ENCODE data around the gene POLE2.

Gene POLE2

DNA sequence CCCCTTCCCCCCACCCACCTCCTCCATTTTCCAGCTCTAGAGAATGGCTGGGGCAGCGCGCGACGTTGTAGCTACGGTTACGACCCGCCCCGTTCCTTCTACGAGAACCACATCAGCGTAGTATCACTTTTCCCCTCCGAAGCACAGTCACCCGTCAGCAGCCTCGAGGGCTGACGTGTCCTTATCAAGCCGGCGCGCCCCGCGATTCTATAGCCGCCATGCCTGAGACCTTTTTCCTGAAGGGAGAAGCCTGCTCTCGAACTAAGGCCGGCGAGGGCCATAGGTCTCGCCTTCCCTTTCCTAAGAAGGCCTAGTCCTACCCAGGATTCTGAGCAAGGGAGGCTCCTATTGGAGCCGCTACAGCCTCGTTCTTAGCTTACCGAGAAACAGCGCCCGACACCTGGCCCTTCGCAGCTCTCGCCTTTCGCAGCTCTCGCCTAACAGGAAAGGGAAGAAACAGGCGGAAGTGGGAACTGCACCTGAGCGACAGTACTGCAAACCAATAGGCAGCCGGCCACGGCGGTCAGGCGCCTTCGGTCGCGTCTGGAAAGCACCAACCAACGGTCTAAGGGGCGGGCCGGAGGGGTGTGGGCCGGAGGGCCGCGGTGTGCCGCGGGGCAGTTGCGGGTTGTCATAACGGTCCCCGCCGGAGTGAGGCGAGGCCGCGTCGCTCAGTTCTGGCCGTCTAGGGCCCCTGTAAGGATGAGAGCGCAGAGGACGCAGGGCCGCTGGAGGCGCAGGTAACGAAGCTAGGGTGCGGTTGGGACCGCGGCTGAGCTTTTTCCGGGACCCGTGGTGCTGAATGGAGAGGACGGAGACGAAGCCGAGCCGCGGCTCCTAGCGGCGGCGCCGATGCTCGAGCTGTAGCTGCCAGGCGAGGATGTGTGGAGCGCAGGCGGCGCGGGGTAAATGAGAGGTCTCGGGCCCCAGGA, 67.6 kb downstream of the POLE2 start, which contains the start of the genes MGAT2 and RPL36AL (continued):
- TF ChIP-seq, protein P1, sequence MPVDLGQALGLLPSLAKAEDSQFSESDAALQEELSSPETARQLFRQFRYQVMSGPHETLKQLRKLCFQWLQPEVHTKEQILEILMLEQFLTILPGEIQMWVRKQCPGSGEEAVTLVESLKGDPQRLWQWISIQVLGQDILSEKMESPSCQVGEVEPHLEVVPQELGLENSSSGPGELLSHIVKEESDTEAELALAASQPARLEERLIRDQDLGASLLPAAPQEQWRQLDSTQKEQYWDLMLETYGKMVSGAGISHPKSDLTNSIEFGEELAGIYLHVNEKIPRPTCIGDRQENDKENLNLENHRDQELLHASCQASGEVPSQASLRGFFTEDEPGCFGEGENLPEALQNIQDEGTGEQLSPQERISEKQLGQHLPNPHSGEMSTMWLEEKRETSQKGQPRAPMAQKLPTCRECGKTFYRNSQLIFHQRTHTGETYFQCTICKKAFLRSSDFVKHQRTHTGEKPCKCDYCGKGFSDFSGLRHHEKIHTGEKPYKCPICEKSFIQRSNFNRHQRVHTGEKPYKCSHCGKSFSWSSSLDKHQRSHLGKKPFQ (tag by site-specific recombination; IDR thresholded peaks at IDR 0.05), result peak; percentile 75
- no peak for TF ChIP-seq ZNF114 (tag by site-specific recombination; IDR thresholded peaks at IDR 0.05)
- no peak for TF ChIP-seq ZNF670 (tag by site-specific recombination; IDR thresholded peaks at IDR 0.05; ENCODE audit: low read depth)
- TF ChIP-seq, protein P2, sequence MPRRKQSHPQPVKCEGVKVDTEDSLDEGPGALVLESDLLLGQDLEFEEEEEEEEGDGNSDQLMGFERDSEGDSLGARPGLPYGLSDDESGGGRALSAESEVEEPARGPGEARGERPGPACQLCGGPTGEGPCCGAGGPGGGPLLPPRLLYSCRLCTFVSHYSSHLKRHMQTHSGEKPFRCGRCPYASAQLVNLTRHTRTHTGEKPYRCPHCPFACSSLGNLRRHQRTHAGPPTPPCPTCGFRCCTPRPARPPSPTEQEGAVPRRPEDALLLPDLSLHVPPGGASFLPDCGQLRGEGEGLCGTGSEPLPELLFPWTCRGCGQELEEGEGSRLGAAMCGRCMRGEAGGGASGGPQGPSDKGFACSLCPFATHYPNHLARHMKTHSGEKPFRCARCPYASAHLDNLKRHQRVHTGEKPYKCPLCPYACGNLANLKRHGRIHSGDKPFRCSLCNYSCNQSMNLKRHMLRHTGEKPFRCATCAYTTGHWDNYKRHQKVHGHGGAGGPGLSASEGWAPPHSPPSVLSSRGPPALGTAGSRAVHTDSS (tag by site-specific recombination; IDR thresholded peaks at IDR 0.05), result no peak
- TF ChIP-seq ZNF311 (tag by site-specific recombination; IDR thresholded peaks at IDR 0.05; ENCODE audit: borderline replicate concordance), result no peak
- no peak; the same call in 1 of the 2 replicates for TF ChIP-seq TRIM28 (IDR thresholded peaks at IDR 0.05; ENCODE audit: borderline replicate concordance, low read length)
- no peak for TF ChIP-seq SCRT1 (tag by site-specific recombination; IDR thresholded peaks at IDR 0.05; ENCODE audit: borderline replicate concordance)
- TF ChIP-seq ZNF48 (tag by site-specific recombination; IDR thresholded peaks at IDR 0.05), result no peak
- no peak for TF ChIP-seq ZNF140 (tag by site-specific recombination; IDR thresholded peaks at IDR 0.05)
- TF ChIP-seq ZNF664 (tag by site-specific recombination; IDR thresholded peaks at IDR 0.05), result no peak
- TF ChIP-seq, protein P3, sequence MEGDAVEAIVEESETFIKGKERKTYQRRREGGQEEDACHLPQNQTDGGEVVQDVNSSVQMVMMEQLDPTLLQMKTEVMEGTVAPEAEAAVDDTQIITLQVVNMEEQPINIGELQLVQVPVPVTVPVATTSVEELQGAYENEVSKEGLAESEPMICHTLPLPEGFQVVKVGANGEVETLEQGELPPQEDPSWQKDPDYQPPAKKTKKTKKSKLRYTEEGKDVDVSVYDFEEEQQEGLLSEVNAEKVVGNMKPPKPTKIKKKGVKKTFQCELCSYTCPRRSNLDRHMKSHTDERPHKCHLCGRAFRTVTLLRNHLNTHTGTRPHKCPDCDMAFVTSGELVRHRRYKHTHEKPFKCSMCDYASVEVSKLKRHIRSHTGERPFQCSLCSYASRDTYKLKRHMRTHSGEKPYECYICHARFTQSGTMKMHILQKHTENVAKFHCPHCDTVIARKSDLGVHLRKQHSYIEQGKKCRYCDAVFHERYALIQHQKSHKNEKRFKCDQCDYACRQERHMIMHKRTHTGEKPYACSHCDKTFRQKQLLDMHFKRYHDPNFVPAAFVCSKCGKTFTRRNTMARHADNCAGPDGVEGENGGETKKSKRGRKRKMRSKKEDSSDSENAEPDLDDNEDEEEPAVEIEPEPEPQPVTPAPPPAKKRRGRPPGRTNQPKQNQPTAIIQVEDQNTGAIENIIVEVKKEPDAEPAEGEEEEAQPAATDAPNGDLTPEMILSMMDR (tag by site-specific recombination; IDR thresholded peaks at IDR 0.05), result peak; percentile 81
- no peak for TF ChIP-seq ZFP69B (tag by site-specific recombination; IDR thresholded peaks at IDR 0.05)
- TF ChIP-seq, protein P4, sequence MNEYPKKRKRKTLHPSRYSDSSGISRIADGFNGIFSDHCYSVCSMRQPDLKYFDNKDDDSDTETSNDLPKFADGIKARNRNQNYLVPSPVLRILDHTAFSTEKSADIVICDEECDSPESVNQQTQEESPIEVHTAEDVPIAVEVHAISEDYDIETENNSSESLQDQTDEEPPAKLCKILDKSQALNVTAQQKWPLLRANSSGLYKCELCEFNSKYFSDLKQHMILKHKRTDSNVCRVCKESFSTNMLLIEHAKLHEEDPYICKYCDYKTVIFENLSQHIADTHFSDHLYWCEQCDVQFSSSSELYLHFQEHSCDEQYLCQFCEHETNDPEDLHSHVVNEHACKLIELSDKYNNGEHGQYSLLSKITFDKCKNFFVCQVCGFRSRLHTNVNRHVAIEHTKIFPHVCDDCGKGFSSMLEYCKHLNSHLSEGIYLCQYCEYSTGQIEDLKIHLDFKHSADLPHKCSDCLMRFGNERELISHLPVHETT (tag by site-specific recombination; IDR thresholded peaks at IDR 0.05), result no peak
- TF ChIP-seq, protein P5, sequence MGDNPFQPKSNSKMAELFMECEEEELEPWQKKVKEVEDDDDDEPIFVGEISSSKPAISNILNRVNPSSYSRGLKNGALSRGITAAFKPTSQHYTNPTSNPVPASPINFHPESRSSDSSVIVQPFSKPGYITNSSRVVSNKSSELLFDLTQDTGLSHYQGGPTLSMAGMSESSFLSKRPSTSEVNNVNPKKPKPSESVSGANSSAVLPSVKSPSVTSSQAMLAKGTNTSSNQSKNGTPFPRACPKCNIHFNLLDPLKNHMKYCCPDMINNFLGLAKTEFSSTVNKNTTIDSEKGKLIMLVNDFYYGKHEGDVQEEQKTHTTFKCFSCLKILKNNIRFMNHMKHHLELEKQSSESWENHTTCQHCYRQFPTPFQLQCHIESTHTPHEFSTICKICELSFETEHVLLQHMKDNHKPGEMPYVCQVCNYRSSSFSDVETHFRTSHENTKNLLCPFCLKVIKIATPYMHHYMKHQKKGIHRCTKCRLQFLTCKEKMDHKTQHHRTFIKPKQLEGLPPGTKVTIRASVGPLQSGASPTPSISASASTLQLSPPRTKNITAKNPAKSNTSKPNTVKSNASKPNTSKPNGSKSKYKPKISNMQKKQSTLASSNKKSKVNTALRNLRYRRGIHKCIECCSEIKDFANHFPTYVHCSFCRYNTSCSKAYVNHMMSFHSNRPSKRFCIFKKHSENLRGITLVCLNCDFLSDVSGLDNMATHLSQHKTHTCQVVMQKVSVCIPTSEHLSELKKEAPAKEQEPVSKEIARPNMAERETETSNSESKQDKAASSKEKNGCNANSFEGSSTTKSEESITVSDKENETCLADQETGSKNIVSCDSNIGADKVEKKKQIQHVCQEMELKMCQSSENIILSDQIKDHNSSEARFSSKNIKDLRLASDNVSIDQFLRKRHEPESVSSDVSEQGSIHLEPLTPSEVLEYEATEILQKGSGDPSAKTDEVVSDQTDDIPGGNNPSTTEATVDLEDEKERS (tag by site-specific recombination; IDR thresholded peaks at IDR 0.05), result no peak
- no peak for TF ChIP-seq ZNF776 (tag by site-specific recombination; IDR thresholded peaks at IDR 0.05; ENCODE audit: borderline replicate concordance)
- TF ChIP-seq, protein P6, sequence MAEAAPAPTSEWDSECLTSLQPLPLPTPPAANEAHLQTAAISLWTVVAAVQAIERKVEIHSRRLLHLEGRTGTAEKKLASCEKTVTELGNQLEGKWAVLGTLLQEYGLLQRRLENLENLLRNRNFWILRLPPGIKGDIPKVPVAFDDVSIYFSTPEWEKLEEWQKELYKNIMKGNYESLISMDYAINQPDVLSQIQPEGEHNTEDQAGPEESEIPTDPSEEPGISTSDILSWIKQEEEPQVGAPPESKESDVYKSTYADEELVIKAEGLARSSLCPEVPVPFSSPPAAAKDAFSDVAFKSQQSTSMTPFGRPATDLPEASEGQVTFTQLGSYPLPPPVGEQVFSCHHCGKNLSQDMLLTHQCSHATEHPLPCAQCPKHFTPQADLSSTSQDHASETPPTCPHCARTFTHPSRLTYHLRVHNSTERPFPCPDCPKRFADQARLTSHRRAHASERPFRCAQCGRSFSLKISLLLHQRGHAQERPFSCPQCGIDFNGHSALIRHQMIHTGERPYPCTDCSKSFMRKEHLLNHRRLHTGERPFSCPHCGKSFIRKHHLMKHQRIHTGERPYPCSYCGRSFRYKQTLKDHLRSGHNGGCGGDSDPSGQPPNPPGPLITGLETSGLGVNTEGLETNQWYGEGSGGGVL (tag by site-specific recombination; IDR thresholded peaks at IDR 0.05), result no peak
- TF ChIP-seq MZF1 (tag by site-specific recombination; IDR thresholded peaks at IDR 0.05; ENCODE audit: borderline replicate concordance), result no peak
- TF ChIP-seq ZNF610 (tag by site-specific recombination; IDR thresholded peaks at IDR 0.05; ENCODE audit: borderline replicate concordance), result no peak; the same call in 1 of the 2 replicates
- TF ChIP-seq, protein P7, sequence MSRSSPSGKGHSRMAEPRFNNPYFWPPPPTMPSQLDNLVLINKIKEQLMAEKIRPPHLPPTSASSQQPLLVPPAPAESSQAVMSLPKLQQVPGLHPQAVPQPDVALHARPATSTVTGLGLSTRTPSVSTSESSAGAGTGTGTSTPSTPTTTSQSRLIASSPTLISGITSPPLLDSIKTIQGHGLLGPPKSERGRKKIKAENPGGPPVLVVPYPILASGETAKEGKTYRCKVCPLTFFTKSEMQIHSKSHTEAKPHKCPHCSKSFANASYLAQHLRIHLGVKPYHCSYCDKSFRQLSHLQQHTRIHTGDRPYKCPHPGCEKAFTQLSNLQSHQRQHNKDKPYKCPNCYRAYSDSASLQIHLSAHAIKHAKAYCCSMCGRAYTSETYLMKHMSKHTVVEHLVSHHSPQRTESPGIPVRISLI (tag by site-specific recombination; IDR thresholded peaks at IDR 0.05), result no peak
- peak; percentile 73 for TF ChIP-seq ZBTB17 (tag by site-specific recombination; IDR thresholded peaks at IDR 0.05)
- no peak for TF ChIP-seq KLF7 (tag by site-specific recombination; IDR thresholded peaks at IDR 0.05; ENCODE audit: borderline replicate concordance)
- TF ChIP-seq ZBTB7A (tag by site-specific recombination; IDR thresholded peaks at IDR 0.05; ENCODE audit: low read depth), result 0 out of 2 replicates have a peak, but pooled peaks have one; percentile 35
- no peak for TF ChIP-seq ZNF138 (tag by site-specific recombination; IDR thresholded peaks at IDR 0.05; ENCODE audit: borderline replicate concordance)
- TF ChIP-seq ZNF239 (tag by site-specific recombination; IDR thresholded peaks at IDR 0.05), result no peak
- no peak for TF ChIP-seq SALL2 (tag by site-specific recombination; IDR thresholded peaks at IDR 0.05; ENCODE audit: borderline replicate concordance)
- TF ChIP-seq ZNF830 (tag by site-specific recombination; IDR thresholded peaks at IDR 0.05; ENCODE audit: low read depth), result no peak

All from HEK293 (cell line).